ENCODE results near the gene FRMPD2. TPM values are rescaled to one million over a fixed set of nuclear protein-coding genes. Genes with fewer than 3 reads are reported as not detected.
"Not testable (repeated sequence)": the region's sequence is repeated elsewhere in the genome, so short reads cannot be mapped to it uniquely, and the experiment has no call there.

The FRMPD2 gene
- polyA plus RNA-seq, 1 donor from 2014 or later = 0.14 TPM

DNA sequence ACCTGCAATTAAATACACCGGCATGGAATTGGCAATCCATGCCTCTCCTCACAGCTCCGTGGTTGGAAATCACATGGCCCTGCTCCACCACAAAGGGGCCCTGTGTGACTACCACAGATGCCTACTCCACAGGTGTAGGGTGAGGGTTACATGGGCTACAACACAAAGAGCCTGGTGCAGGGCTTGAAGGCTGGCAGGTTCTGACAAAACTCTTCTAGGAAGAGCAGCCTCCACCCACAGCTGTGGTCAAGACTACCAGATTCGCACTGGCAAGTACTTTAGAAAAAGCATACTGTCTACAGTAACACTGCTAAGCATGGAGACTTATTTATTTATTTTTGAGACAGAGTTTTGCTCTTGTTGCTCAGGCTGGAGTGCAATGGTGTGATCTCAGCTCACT lies 126.9 kb downstream of the FRMPD2 start:
- not testable (repeated sequence) for H3K4me3 ChIP-seq (ENCODE audit: low read length); H3K9me2 ChIP-seq (ENCODE audit: insufficient read depth, low read length); H3K79me2 ChIP-seq (replicated peaks; ENCODE audit: insufficient read depth, low read length); H4K20me1 ChIP-seq (ENCODE audit: insufficient read depth); H3K27ac ChIP-seq (ENCODE audit: low read length); H3K9me3 ChIP-seq (ENCODE audit: low read length); H3K27me3 ChIP-seq (ENCODE audit: insufficient read depth, low read depth, low read length); H3K9ac ChIP-seq (ENCODE audit: low read length); H3K36me3 ChIP-seq (ENCODE audit: insufficient read depth, low read length); H2AFZ ChIP-seq (ENCODE audit: low read depth, low read length); H3F3A ChIP-seq (ENCODE audit: insufficient read depth, low read length, poor library complexity, severe bottlenecking); H3K4me2 ChIP-seq (ENCODE audit: low read length)

DNA sequence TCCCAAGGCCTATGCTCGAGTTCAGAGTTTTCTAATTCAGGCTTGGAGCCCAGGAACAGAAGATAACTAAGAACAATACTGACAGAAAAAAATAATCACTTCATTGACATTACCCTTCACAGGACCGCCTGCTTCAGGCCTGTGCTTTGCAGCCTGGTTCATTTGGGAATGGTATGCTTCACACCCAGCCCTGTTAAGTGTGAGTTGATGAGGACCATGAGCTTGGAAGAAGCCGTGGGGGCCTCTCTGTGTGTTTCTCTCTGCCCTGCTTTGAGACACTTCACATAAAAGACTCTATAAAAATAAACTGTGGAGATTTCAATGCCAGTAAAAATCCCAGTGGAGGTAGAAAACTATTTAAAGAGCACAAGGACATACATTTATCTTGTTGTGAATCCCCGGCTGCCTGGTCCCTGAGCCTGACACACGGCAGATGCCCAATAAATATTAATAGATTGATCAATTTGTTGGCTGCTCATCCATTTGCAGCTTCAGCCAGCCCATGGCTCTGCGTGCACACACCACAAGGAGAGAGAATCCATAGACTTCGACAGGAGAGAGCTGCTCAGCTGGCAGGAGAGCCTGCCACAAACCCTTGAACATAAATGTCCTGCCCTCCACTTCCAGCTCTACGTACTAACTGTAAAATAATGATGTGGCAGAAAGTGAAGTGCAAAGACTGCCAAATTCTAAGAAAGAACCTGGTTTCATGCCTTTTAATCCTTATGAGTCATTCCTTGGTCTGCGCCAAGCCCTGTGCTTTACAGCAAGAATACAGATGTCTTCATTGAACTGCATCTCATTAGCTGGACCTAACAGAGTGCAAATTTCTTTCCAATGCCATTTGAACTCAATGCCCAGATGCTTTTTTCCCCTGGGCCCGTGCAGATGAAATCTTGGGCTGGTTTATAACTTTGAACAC lies 130.5 kb downstream of the FRMPD2 start:
- not testable (repeated sequence) for H3K4me2 ChIP-seq (ENCODE audit: low read length); H3K36me3 ChIP-seq (ENCODE audit: insufficient read depth, low read length); H3K79me2 ChIP-seq (replicated peaks; ENCODE audit: insufficient read depth, low read length); H3K9me3 ChIP-seq (ENCODE audit: low read length); H3K9ac ChIP-seq (ENCODE audit: low read length); H3K9me2 ChIP-seq (ENCODE audit: insufficient read depth, low read length); H4K20me1 ChIP-seq (ENCODE audit: insufficient read depth); H3F3A ChIP-seq (ENCODE audit: insufficient read depth, low read length, poor library complexity, severe bottlenecking); H3K4me3 ChIP-seq (ENCODE audit: low read length); H2AFZ ChIP-seq (ENCODE audit: low read depth, low read length); H3K27ac ChIP-seq (ENCODE audit: low read length); H3K27me3 ChIP-seq (ENCODE audit: insufficient read depth, low read depth, low read length)

DNA sequence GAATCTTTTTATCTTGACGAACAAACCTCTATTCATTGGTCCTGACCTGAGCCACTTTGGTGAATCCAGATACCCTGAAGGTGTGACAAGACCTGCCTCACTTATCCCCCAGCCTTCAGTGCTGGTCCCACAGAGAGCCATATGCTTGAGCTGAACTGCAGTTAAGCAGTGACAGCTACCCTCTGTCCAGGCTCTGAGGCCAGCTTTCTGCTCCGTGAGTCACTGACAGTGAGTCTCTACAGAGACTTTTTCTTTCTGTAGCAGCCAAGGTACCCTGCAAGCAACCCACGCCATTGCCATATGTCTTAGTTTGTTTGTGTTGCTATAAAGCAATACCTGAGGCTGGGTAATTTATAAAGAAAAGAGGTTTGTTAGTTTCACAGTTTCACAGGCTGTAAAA lies 133.5 kb downstream of the FRMPD2 start:
- H3K79me2 ChIP-seq (replicated peaks; ENCODE audit: insufficient read depth, low read length); H3K4me2 ChIP-seq (ENCODE audit: low read length); H4K20me1 ChIP-seq (ENCODE audit: insufficient read depth); H2AFZ ChIP-seq (ENCODE audit: low read depth, low read length); H3K4me3 ChIP-seq (ENCODE audit: low read length); H3F3A ChIP-seq (ENCODE audit: insufficient read depth, low read length, poor library complexity, severe bottlenecking); H3K9ac ChIP-seq (ENCODE audit: low read length); H3K9me3 ChIP-seq (ENCODE audit: low read length); H3K27ac ChIP-seq (ENCODE audit: low read length); H3K9me2 ChIP-seq (ENCODE audit: insufficient read depth, low read length); H3K36me3 ChIP-seq (ENCODE audit: insufficient read depth, low read length); H3K27me3 ChIP-seq (ENCODE audit: insufficient read depth, low read depth, low read length): not testable (repeated sequence)

DNA sequence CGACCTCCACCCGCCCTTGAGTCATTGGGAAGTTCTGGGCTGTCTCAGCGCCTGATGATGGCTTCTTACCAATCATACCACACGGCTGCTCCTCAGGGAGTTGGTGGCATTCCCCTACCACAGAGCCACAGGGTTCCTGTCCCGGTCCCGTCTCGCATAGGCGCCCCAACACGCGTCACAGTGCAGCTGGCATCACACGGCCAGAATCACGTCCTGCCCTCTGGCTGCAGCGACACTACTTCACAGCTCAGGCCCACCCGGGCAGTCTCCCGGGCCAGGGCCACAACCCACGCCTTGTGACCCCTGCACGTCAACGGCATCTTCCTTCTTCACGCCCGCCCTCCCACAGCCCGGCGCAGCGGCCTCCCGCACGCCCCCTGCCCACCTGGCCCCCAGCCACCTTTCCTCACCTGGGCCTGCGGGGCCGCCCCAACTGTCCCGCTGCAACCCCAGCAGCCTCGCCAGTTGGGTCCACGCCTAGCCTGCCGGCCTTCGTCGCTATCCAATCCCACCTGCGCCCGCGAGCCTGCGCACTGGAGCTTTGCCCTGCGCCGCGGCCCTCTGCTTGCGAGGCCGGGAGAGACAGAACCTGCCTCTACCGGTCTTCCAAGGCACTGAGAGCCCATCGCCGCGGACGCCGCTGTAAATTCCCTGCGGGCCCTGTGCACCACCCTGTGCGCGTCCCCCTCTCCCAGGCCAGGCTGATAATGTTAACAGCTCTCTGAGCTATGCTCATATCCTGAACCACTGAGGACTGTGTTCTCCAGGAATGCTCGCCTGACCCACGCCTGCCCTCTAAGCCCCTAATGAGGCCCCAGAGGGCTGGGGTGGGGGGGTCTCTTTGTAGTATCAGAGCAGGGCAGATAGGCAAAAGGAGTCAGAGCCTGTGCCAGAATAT lies 134.3 kb downstream of the FRMPD2 start:
- H3K9me3 ChIP-seq (ENCODE audit: low read length); H3K27ac ChIP-seq (ENCODE audit: low read length); H3K4me3 ChIP-seq (ENCODE audit: low read length); H3K79me2 ChIP-seq (replicated peaks; ENCODE audit: insufficient read depth, low read length); H4K20me1 ChIP-seq (ENCODE audit: insufficient read depth); H2AFZ ChIP-seq (ENCODE audit: low read depth, low read length); H3K9ac ChIP-seq (ENCODE audit: low read length); H3F3A ChIP-seq (ENCODE audit: insufficient read depth, low read length, poor library complexity, severe bottlenecking); H3K4me2 ChIP-seq (ENCODE audit: low read length); H3K9me2 ChIP-seq (ENCODE audit: insufficient read depth, low read length); H3K36me3 ChIP-seq (ENCODE audit: insufficient read depth, low read length); H3K27me3 ChIP-seq (ENCODE audit: insufficient read depth, low read depth, low read length): not testable (repeated sequence)

DNA sequence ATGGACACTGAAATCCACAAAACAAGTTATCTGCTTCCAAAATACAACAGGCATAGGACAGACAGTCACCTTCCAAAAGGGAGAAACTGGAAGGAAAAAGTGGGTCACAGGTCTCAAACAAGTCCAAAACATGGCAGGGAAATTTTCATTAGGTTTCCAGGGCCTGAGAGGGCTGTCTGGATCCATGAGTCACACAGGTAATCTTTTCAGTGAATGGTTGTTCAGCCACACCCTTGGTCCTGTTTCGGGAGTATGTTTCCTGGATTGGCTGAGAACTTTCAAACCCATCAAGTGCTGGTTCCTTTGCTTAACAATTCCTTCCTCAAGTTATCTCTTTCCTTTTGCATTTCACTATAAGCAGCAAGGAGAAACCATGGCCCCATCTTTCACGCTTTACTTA lies 145.5 kb downstream of the FRMPD2 start:
- not testable (repeated sequence) for H3K79me2 ChIP-seq (replicated peaks; ENCODE audit: insufficient read depth, low read length); H3K9ac ChIP-seq (ENCODE audit: low read length); H3K36me3 ChIP-seq (ENCODE audit: insufficient read depth, low read length); H3K9me2 ChIP-seq (ENCODE audit: insufficient read depth, low read length); H3K4me2 ChIP-seq (ENCODE audit: low read length); H3K9me3 ChIP-seq (ENCODE audit: low read length); H4K20me1 ChIP-seq (ENCODE audit: insufficient read depth); H3K27ac ChIP-seq (ENCODE audit: low read length); H2AFZ ChIP-seq (ENCODE audit: low read depth, low read length); H3K27me3 ChIP-seq (ENCODE audit: insufficient read depth, low read depth, low read length); H3K4me3 ChIP-seq (ENCODE audit: low read length); H3F3A ChIP-seq (ENCODE audit: insufficient read depth, low read length, poor library complexity, severe bottlenecking)

DNA sequence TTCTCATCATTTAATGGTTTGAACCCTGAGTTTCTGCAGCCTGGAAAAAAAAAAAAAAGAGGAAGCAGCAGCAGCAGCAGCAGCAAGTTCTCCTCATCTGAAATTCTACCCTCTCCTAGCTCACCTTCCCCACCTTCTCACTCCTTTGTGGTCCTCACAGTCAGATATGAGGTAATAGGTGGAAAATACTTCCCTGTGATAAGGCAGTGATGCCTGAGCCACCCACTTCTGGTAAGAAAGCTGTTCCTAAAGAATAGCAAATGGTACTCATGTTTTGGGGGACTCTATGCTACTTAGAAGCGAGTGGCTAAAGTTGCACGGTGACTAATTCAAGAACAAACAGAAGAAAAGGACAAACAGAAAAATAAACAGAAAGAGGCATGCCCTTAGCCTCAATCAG lies 148.2 kb downstream of the FRMPD2 start:
- H3K36me3 ChIP-seq (ENCODE audit: insufficient read depth, low read length); H4K20me1 ChIP-seq (ENCODE audit: insufficient read depth); H3K27ac ChIP-seq (ENCODE audit: low read length); H3K27me3 ChIP-seq (ENCODE audit: insufficient read depth, low read depth, low read length); H3K4me2 ChIP-seq (ENCODE audit: low read length); H3K4me3 ChIP-seq (ENCODE audit: low read length); H3K79me2 ChIP-seq (replicated peaks; ENCODE audit: insufficient read depth, low read length); H2AFZ ChIP-seq (ENCODE audit: low read depth, low read length); H3F3A ChIP-seq (ENCODE audit: insufficient read depth, low read length, poor library complexity, severe bottlenecking); H3K9ac ChIP-seq (ENCODE audit: low read length); H3K9me2 ChIP-seq (ENCODE audit: insufficient read depth, low read length); H3K9me3 ChIP-seq (ENCODE audit: low read length): not testable (repeated sequence)

DNA sequence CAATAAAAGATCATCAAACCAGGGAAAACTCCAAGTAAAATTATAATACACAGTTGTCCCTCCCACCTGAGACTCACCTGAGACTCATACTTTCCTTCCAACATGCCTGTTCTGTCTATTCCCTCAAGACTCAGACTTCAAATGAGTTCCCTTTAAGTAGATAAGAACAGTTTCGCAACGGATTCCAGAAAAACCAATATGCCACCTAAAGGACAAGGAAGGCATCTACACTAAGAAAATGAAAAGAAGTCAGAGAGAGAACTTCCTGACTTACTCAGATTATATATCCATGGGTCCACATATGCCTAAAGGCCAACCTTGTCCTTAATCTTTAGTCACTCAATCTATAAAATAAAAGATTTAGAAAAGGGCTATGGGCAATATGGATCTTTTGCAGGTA lies 148.9 kb downstream of the FRMPD2 start:
- H3K4me2 ChIP-seq (ENCODE audit: low read length); H3K9me2 ChIP-seq (ENCODE audit: insufficient read depth, low read length); H3K79me2 ChIP-seq (replicated peaks; ENCODE audit: insufficient read depth, low read length); H3K27ac ChIP-seq (ENCODE audit: low read length); H4K20me1 ChIP-seq (ENCODE audit: insufficient read depth); H3F3A ChIP-seq (ENCODE audit: insufficient read depth, low read length, poor library complexity, severe bottlenecking); H3K4me3 ChIP-seq (ENCODE audit: low read length); H3K27me3 ChIP-seq (ENCODE audit: insufficient read depth, low read depth, low read length); H3K9me3 ChIP-seq (ENCODE audit: low read length); H3K9ac ChIP-seq (ENCODE audit: low read length); H2AFZ ChIP-seq (ENCODE audit: low read depth, low read length); H3K36me3 ChIP-seq (ENCODE audit: insufficient read depth, low read length): not testable (repeated sequence)
